Stimulated activated naive CD4-positive, alpha-beta T cell treated with Interleukin-2 at 50 U/mL for 16 hours (primary cell): ENCODE data around the gene METRNL.
"Not testable (repeated sequence)": the region's sequence is repeated elsewhere in the genome, so short reads cannot be mapped to it uniquely, and the experiment has no call there.

ENCODE experiments used
- DNase-seq: peaks from one replicate; lab custom pipeline; 2025; lab: John Stamatoyannopoulos, UW

The METRNL gene

DNA sequence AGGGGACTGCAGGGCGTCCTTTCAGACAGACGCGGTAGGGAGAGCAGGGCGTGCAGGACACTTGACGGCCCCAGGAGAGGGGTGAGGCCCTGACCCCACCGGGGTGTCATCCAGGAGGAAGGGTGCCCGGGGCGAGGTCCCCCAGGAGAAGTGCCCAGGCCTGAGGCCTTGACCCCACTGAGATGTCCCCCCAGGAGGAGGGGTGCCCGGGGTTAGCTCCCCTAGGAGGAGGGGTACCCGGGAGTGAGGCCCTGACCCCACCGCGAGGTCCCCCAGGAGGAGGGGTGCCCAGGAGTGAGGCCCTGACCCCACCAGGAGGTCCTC lies 27.2 kb upstream of the METRNL start:
- no peak for DNase-seq

DNA sequence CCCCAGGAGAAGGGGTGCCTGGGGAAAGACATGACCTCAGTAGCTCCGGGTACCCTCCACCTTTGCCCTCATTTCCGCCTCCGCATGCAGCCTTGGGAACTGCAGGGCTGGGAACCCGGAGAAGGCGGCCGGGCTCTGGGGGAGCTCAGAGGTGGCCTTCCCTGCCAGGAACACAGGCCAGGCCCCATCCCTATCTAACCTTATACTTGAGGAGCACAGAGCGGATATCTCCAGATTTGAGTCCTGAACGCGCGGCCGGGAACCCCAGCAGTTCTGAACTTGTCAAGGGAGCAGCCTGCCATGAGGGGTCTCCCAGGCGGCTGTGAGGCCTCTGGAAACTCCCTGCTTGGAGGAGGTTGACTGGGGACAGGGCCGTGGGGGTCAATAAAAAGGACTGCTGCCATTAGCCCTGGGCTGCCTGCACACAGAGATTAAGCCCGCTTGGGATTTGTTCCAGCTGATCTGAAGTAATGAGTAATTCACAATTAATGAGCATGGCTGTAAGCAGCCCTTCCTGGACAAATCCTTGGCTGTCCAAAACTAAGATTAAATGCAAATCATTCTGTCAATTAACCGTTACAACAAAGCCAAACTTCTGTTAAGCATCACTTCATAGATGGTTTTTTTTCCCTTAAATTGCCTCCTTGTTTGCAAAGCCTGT lies 26.3 kb upstream of the METRNL start:
- no peak for DNase-seq

DNA sequence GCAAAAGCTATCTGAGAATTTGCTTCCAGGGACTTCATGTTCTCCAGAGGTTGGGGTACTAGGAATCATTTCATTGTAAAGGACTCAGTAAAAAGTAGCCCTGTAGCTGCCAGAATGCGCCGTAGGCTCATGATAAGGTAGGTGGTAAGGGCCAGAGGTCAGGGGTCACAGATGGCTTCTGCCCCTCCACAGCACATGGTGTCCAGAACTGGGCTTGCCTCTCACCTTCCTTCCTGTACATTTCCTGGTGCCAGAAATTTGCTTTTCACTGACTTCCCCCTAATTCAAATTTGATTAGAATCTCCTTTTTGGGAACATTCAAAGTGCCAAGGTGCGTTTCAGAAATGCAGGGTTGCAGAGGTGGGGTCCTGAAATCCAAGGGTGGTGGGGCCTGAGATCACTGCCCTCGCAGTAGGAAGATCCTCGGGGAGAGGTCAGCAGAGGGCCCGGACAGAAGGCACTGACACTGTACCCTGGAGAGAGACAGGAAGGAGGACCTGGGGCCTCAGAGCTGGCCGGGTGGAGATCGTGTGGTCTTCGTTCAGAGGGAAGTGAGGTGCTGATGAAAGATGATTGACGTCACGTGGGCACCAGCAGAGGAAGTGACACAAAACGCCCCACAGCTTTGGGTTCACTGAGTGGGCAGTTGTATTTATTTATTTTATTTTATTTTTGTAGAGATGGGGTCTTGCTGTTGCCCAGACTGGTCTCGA lies 25.5 kb upstream of the METRNL start:
- peak; percentile 29 for DNase-seq

DNA sequence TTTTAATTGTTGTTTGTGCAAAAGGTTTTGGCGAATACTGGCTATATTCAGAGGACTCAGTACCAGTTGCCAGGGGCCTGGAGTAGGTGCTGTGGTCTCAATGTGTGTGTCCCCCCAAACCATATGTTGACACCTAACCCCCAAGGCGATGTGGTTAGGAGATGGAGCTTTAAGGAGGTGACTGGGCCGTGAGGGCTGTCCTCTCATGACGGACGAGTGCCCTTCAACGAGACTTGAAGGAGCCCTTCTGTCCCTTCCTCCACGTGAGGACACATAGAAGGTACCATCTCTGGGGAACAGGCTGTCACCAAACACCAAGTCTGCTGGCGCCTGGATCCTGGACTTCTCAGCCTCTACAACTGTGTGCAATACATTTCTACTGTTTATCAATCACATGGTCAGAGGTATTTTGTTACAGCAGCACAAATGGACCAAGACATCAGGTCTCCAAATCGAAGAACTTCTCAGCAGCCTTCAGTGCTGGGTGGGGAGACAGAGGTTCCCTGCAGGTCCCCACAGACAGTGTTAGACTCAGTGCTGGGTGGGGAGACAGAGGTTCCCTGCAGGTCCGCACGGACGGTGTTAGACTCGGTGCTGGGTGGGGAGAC lies 24.8 kb upstream of the METRNL start:
- DNase-seq, result no peak

DNA sequence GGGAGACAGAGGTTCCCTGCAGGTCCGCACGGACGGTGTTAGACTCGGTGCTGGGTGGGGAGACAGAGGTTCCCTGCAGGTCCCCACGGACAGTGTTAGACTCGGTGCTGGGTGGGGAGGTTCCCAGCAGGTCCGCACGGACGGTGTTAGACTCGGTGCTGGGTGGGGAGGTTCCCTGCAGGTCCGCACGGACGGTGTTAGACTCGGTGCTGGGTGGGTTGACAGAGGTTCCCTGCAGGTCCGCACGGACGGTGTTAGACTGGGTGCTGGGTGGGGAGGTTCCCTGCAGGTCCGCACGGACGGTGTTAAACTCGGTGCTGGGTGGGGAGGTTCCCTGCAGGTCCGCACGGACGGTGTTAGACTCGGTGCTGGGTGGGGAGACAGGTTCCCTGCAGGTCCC lies 24.2 kb upstream of the METRNL start:
- DNase-seq, result not testable (repeated sequence)

DNA sequence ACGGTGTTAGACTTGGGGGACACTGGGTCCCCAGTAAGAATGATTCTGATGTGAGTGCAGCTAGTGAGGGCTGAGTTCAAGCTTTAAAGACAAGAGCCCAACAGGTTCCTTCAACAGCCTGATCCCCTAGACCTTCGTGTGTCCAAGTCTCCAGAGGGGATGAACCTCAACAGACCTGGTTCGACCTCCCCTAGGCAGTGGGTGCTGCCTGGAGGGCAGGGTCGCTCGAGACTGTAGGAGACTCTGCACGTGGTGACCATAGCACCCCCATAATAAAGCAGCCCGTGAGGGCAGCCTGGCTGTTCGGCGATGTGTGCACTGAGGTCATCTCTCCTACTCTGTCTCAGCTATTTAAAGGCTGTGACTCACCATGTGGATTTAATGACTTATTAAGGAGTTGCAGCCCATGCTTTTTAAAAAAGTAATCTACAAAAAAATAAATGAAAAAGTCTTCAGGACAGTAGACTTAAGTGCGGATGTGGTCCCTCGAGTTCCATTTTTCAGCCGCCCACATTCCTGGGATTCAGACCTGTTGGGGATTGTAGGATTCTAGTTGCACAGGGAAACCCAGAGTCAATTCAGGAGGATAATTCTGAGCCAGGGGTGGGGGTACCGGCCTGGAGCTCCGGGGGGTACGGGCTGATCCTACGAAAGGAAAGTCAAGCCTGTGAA lies 23.4 kb upstream of the METRNL start:
- DNase-seq, result no peak

DNA sequence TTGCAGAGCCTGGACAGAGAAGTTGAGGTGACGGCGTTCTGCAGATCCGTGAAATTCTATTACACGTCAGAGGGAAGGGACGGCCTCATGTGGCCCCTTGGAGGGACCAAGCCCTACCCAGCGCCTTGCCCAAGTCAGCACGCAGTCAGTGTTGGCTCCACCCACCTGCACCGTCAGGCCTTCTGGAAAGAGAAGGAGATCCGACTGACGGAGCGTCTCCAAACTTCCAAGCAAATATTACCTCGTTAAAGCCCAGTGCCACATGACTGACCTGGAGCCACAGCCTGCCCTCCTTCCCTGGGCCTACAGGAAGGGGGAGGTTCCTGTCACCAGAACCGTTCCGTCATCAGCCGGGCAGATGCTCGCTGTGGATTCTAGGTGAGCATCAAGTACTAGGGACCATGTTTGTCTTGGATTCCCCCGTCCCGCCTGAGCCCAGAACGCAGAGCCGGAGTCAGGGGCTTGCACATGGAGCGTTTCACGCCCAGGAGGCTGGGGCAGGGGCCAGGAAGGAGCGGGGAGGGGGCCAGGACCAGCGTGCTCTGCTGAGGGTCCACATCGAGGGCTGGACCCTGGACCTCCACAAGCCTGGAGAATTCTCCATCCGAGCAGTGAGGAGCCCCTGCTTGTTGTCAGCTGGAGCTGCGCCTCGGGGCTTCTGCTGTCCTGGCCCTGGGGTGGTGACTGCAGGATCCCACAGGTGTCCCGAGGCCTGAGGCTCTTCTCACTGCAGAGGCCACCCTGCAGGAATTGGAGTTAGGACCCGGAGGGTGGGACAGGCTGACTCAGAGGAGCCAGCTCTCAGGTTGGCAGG lies 22.6 kb upstream of the METRNL start:
- no peak for DNase-seq

DNA sequence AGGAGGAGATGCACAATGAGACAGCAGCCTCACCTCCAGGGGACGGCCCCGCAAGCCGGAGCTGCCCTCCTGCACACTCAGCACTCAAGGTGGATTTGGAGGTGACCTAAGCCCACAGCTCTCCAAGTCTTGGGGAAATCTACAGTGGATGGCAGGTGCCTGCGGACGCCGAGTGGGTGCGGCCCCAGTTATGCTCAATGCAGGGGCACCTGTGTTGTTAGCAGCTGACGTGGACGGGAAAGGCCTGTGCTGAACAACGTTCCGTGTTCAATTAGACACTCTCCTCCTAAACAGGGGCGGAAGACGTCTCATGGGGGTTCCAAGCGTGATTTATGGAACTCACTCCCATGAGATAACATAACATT lies 22.0 kb upstream of the METRNL start:
- DNase-seq, result no peak

DNA sequence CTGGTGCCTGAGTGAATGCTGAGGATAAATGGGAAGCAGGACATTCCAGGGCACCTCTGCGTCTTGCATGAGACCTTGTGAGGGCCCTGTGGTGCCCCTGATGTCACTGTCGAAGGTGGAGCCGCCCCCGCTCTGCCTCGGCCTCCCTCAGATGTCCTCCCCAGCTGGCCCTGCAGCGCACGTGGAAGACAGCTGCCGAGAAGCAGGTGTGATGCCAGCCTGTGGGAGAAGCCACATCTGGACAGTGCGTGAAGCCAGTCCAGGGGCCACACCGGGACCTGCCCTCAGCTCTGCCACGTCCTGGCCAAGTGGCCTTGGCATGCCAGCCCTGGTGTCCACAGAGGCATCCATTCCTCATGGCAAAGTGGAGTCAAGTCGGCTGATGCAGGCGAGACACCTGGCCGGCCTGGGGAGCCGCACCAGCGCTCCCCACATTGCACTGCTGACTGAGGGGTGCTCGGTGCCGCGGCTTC lies 21.6 kb upstream of the METRNL start:
- no peak for DNase-seq

DNA sequence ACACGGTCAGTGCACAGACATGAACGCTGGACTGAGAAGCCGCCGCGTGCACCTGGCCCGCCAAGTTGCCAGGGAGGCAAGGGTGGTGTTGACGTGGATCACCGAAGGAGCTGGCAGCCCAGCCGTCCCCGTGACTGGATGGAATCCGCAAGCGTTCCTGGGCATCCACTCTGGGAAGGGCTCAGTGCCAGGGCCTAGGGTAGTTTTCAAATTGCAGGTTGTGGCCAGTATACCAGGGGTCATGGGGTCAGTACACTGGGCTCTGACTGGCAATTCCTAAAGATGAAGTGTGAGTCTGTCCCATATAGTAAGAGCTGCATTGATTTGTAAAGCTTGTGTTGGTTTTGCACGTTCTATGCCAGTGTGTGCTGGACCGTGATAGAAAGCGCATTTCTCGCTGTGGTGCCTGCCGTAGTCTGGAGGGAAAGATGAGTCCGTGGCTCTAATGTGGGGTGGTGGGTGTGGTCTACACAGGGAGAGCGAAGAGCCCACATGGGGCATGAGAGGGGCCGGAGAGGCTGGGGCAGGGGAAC lies 21.1 kb upstream of the METRNL start:
- no peak for DNase-seq

DNA sequence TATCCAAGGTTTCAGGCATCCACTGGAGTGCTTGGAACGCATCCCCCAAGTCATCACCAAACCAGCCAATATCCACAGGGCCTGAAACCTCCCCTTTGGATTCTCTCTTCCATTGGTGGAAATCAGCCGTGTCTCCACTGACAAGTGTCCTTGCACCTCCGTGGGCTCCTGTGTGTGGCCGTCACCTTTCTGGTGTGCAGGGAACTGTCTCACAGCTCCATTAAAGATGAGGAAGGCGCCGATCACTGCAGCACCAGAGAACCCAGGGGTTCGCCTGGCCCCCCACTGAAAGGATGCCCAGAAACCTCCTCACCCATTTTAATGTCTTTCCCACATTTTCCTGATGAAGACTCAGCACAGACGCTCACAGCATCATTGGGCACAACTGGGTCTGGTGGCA lies 17.8 kb upstream of the METRNL start:
- no peak for DNase-seq

DNA sequence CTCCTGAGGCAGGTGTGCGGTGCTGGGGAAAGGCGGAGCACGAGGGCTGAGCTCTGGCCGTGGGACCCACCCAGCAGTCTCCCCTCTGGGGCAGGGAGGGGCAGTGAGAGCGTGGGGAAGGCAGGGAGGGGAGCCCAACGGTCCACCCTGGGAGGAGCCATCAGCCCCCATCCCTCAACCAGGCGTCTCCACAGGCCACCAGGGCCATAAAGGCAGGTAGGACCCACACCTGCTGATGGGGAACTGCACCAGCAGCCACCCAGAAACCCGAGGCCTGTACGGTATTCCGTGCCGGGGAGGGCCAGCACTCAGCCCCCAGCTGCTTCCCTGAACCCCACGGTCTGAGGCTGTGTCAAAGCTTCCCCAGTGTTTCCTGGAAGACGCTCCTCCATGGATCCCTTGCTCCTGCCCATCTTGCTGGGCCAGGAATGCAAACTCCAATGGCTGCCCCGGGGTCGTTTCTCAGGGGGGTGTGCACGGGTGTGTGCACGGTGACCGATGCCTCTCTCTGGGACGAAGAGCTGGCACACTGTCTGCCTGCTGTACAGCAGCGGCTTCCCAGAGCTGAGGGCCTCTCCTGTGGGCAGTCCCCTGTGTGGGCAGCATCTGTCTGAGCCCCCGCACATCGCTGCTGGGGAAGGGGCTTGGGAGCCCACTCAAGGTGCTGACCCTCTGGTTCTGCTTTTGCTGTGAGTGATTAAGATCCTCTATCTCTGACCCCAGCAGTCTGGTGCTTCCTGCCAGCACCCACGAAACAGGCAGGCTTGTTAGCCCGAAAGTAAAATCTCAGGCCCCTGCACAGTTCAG lies 17.2 kb upstream of the METRNL start:
- DNase-seq, result no peak

DNA sequence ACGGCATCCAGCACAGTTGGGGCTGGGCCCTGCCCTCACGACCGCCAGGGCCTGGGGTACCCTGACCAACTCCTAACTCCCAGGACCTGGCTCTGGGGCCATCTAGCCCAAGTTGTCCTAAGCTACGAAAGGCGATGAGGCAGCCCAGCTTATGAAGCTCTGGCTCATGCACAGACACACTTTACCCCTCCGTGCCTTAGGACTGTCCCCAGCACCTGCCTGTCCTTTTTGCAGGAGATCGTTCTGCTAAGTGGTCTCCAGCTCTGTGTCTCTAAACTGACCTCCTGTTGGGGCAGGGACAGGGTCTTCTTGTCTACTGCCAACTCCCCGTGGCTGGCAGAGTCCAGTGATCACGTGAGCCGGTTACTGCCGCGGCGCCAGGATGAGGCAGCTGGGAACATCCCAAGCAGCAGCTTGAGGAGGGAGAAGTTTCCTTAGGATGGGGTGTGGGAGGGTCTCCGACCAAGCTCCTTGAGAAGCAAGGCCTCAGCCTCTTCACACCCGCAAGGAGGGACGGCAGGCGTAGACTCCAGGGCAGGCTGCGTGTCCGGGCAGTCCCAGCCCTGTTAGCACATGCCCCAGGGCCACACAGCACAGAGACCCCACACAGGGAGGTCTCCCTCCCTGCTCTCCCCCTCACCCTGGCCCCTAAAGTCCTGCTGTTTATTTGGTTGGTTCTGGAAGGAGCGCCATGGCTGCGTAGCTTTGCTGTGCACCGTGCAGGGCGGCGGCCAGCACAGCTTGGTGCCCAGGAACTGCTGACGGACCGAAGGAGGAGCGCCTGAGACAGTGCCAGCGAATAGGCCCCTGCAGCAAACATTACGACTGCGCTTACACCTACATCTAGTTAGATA lies 16.4 kb upstream of the METRNL start:
- DNase-seq, result no peak

DNA sequence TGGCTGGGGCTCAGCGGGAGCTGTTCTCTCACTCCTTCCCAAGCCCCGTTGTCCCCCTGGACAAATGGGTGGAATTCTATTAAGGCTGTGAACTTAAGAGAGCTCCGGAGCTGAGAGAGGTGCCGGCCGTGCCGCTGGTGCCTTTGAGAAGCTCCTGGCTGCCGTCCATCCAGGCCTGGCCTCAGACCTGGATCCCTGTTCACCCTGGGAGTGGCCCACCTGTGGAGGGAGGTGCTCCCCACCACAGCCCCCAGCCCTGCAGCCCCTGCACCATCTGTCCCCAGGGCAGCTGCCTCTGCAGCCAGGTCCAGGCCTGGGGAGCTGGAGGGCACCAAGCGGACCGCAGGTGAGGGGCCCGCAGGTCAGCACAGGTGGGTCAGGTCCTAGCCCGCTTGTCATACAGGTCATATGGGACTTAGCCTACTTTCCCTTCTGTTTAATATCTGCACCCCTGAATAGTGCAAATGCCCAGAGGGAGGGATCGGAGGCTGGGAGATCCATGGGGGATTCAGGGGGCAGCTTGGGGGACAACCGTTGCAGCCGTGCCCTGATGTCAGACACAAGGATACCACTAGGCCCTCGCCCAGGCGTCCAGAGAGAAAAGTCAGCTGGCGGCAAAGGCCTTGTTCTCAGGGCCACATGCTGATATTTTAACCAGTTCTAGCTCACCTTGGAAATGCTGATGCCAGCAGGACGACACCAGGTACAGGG lies 15.2 kb upstream of the METRNL start:
- no peak for DNase-seq

DNA sequence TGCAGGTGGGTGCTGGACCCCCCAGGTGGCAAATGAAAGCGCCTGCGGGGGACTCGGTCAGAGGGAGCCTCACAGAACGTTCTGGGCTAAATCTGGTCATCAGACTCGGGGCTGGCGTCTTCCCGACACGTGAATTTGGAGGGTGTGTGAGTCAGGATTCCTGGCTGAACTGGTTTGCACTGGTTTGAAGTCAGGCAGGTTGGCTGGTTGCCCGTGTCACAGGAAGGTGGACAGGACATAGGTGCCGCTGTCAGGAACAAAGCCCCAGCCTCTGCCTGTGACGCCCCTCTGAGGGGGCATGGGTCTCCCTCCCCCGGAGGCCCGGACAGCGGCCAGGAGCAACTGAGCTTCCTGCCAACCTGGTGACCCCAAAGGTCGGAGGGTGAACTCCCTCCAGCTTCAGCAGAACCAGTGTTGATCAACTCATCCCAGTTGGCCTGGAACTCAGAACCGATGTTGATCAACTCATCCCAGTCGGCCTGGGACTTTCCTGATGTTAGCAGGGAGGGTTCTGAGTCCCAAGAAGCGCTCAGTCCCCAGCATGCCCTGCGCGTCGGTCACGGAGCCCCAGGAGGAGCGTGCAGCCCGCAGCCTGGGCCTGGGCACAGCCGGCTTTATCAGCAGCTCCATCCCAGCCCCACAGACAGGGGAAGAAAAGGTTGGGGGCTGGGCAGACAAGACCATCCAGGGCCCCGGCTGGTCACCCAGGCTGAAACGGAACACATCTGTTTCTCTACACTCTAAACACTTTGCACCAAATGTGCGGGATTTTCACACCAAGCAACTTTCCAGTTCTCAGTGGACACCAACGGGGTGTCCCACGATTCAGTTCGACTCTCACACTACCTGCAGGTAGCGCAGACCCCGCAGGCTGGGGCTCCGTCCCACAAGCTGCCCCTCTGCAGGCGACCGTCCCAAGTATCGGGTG lies 14.4 kb upstream of the METRNL start:
- DNase-seq, result no peak

DNA sequence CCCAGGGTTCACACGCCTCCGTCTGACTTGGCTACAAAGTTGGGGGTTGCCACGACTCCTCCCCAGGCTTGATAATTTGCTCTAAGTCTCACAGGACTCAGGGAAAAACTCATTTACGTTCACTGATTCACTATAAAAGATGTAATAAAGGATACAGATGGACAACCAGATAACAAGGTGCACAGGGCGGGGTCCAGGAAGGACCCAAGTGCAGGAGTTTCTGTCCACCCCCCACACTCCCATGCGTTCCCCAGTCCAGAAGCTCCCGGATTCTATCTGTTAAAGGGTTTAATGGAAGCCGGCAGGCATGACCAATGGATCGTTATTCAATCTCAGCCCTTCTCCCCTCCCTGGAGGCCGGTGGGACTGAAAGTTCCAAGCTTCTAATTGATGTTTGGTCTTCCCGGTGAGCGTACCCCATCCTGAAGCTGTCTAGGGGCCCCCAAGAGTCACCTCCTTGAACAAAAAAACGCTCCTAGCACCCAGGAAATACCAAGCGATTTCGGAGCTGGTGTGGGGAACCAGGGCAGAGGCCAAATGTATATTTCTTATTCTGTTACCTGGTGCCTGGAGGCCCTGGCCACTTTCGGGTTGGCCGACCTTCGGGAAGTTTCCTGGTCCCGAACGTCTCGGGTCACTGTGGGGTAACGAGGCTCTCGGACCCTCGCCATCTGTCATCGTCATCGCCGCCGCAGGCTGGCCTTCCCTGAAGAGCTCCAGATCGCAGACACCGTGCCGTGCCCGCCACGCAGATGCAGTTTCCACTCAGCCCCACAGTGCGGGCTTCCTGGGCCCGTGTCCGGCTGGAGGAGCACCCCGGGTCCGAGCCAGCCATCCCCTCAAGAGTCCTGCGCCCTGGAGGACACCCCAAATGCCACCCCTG lies 13.5 kb upstream of the METRNL start:
- no peak for DNase-seq

DNA sequence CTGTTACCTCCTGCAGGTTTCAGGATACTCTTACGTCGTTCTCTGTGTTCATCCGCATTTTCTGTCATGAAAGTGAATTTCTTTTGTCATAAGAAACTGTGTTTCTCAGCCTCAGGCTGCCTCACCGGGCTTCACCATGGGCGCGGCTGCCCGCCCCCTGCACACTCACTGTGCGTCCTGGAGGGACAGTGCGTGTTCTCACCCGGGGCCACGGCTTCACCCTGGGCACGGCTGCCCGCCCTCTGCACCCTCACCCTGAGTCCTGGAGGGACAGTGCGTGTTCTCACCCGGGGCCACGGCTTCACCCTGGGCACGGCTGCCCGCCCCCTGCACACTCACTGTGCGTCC lies 12.9 kb upstream of the METRNL start:
- not testable (repeated sequence) for DNase-seq
